ENCODE results near the gene FBP2. TPM values are rescaled to one million over a fixed set of nuclear protein-coding genes. Genes with fewer than 3 reads are reported as not detected.

Gene FBP2
- total RNA-seq, 1 donor = not detected

DNA sequence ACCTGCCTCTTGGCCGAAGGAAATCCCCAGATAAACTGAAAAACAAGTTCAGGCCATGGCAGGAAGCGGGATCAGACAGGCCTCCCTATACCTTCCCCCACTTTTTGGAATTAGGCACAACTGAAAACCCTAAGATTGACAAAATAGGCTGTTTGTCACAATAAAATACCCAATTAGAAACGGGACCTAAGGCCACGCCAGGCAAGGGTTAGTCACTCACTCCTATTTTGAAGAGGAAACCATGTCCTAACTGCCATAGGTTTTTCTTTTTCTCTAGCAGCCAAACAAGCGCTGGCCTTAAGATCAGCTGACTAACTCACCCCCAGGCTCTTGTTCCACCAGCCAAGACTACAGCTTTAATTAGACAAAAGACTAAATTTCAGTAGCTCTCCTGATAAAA is 11.9 kb downstream of the FBP2 start:
- H3K4me3 ChIP-seq (ENCODE audit: low read depth, low read length) = no peak overlapping the region
- no peak for TF ChIP-seq CTCF (IDR thresholded peaks at IDR 0.05; ENCODE audit: insufficient read depth, low read depth, low read length)
- DNase-seq (ENCODE audit: low read depth) = no peak

DNA sequence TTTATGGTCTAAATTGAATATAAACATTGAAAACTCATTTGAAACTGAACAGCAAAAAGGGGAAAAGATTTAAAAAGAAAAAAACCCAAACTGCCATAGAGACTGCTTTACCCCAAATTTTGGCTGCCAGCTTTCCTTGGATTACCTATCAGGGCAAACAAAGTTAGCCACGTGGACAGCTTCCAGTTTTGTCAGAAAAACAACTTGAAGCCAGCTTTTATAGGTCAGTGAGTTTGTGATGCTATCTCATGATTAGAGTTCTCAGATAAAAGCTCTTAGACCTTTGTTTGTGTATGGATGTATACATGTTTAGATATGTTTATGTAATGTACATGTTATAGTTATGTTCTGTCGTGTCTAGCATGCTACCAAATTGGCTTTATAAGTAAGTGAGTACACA is 16.1 kb downstream of the FBP2 start:
- no peak for DNase-seq (ENCODE audit: low read depth)

DNA sequence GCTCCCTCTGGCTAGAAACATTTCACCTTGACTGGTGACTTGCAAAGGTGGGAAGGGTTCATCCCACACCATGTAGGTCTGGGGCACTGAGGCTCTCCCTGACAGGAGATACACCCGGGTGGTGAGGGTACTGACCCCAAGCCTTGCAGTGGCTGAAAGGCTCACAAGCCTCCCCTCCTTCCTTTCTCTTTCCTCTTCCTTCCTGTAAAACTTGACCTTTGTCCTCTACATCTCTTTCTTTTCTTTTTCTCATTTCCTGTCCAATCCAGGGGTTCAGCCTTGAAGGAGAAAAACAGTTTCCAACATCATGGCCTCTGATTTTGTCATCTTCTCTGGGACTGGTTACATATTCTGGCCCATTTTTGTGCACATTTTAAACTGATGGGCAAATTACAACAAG is 16.6 kb downstream of the FBP2 start:
- no peak for TF ChIP-seq CTCF (IDR thresholded peaks at IDR 0.05; ENCODE audit: insufficient read depth, low read depth, low read length)
- DNase-seq (ENCODE audit: low read depth) = no peak

More for the DNA sequence above, 16.1 kb downstream of the FBP2 start:
- no peak for TF ChIP-seq CTCF (IDR thresholded peaks at IDR 0.05; ENCODE audit: insufficient read depth, low read depth, low read length)
- H3K4me3 ChIP-seq (ENCODE audit: low read depth, low read length) = no peak overlapping the region

GRCh38 chr9:94576131-94576530 is 17.5 kb downstream of the FBP2 start:
- DNase-seq (ENCODE audit: low read depth) = no peak
- no peak overlapping the region for H3K4me3 ChIP-seq (ENCODE audit: low read depth, low read length)
- no peak for TF ChIP-seq CTCF (IDR thresholded peaks at IDR 0.05; ENCODE audit: insufficient read depth, low read depth, low read length)

More for the DNA sequence above, 16.6 kb downstream of the FBP2 start:
- H3K4me3 ChIP-seq (ENCODE audit: low read depth, low read length) = no peak overlapping the region

DNA sequence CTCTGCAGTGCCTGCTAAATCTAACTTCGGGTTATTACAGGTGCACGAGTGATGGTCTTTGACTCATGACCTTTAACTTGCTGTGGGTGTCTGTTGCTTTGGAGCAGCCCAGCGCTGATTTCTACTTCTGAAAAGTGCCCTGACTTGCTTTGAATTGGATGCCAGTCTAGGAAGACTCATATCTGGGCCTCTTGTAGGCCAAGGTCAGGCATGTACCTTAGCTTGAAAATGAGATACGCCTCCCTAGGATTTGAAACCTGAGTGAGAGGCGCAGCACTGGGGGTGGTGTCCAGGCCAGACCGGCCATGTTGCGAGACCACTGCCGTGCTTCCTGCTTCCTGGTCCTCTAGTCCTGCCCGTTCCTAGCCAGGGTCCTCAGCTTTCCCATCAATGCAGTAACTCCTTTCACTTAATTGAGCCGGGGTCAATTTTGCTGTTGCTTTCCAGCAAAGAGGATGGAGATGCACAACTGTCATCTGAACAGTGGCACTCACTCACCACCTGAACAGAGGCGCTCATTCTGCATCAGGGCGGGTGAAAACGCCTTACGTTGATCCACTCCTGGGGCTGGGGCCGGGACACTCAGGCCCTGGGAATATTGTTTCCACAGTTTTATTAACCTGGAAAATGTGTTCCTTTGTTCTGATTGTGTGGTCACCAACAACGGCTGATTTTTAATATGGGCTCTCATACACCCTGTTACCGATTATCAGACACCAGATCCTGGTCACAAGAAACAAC is 24.5 kb downstream of the FBP2 start:
- TF ChIP-seq CTCF (IDR thresholded peaks at IDR 0.05; ENCODE audit: insufficient read depth, low read depth, low read length) = no peak
- DNase-seq (ENCODE audit: low read depth) = no peak
- H3K4me3 ChIP-seq (ENCODE audit: low read depth, low read length) = no peak overlapping the region

GRCh38 chr9:94568250-94568889 is 25.3 kb downstream of the FBP2 start:
- TF ChIP-seq CTCF (IDR thresholded peaks at IDR 0.05; ENCODE audit: insufficient read depth, low read depth, low read length) = no peak

More at GRCh38 chr9:94568250-94568889, 25.3 kb downstream of the FBP2 start:
- DNase-seq (ENCODE audit: low read depth) = no peak
- H3K4me3 ChIP-seq (ENCODE audit: low read depth, low read length) = no peak overlapping the region

All from fibroblast of villous mesenchyme (primary cell).